ENCODE data around the gene PDF.
"Not testable (repeated sequence)": the region's sequence is repeated elsewhere in the genome, so short reads cannot be mapped to it uniquely, and the experiment has no call there.

PDF gene

GRCh38 chr16:69301861-69302260 is 28.5 kb downstream of the PDF start:
- Histone ChIP-seq H3K4me2 (ENCODE audit: low read length, poor library complexity, severe bottlenecking) (no peak overlapping the region), H3K27me3 (ENCODE audit: control insufficient read depth in 1 of 2, insufficient read depth in 1 of 2, low read length in 2 of 2) (no peaks in the 10 kb centered on the region), H2BK5ac (ENCODE audit: low read depth, low read length, poor library complexity, severe bottlenecking) (no peak overlapping the region), H3K27ac (ENCODE audit: low read length, poor library complexity, severe bottlenecking) (no peak overlapping the region), H2AFZ (ENCODE audit: low read depth, low read length) (no peak overlapping the region), H3K79me1 (replicated peaks; ENCODE audit: low read length, poor library complexity, severe bottlenecking) (peaks cover 2% of the 10 kb centered on the region), H3K4ac (ENCODE audit: low read depth in 1 of 2, low read length in 2 of 2) (no peak overlapping the region), H2AK5ac (ENCODE audit: low read length, severe bottlenecking) (no peak overlapping the region), H3K14ac (ENCODE audit: low read length in 2 of 2) (no peak overlapping the region), H3K36me3 (ENCODE audit: control insufficient read depth in 1 of 2, insufficient read depth in 2 of 2, low read depth in 1 of 2, low read length in 2 of 2) (peaks cover 15 to 69% of the 10 kb centered on the region in 2 experiments), H2BK120ac (ENCODE audit: low read depth, low read length) (no peak overlapping the region), H3K18ac (ENCODE audit: low read depth in 1 of 2, low read length in 2 of 2) (no peak overlapping the region), H3K4me3 (ENCODE audit: insufficient read depth in 1 of 2, low read depth in 1 of 2, low read length in 2 of 2) (no peak overlapping the region), H3K23ac (ENCODE audit: low read length in 2 of 2) (no peak overlapping the region), H4K91ac (ENCODE audit: low read length) (no peak overlapping the region), H2BK12ac (ENCODE audit: low read length in 2 of 2) (no peak overlapping the region), H4K8ac (ENCODE audit: low read length) (no peak overlapping the region), H3K9ac (ENCODE audit: low read length) (no peak overlapping the region), H3K9me3 (ENCODE audit: control insufficient read depth, low read length) (no peaks in the 10 kb centered on the region), H2BK15ac (ENCODE audit: low read depth, poor library complexity, severe bottlenecking) (no peak overlapping the region), H3K4me1 (ENCODE audit: control insufficient read depth, insufficient read depth, low read depth, low read length) (peaks cover 4% of the 10 kb centered on the region)
- no peak for DNase-seq
- 96% methylated on average over 4 of the region's 4 CpGs for WGBS

GRCh38 chr16:69301187-69301586 is 29.2 kb downstream of the PDF start:
- Histone ChIP-seq H2BK5ac (ENCODE audit: low read depth, low read length, poor library complexity, severe bottlenecking) (no peak overlapping the region), H2AFZ (ENCODE audit: low read depth, low read length) (no peak overlapping the region), H3K4me1 (ENCODE audit: control insufficient read depth, insufficient read depth, low read depth, low read length) (peaks cover 4% of the 10 kb centered on the region), H3K4ac (ENCODE audit: low read depth in 1 of 2, low read length in 2 of 2) (no peak overlapping the region), H4K91ac (ENCODE audit: low read length) (no peak overlapping the region), H3K27ac (ENCODE audit: low read length, poor library complexity, severe bottlenecking) (no peak overlapping the region), H3K9me3 (ENCODE audit: control insufficient read depth, low read length) (no peaks in the 10 kb centered on the region), H3K4me2 (ENCODE audit: low read length, poor library complexity, severe bottlenecking) (no peak overlapping the region), H3K4me3 (ENCODE audit: insufficient read depth in 1 of 2, low read depth in 1 of 2, low read length in 2 of 2) (no peak overlapping the region), H3K18ac (ENCODE audit: low read depth in 1 of 2, low read length in 2 of 2) (no peak overlapping the region), H2BK15ac (ENCODE audit: low read depth, poor library complexity, severe bottlenecking) (no peak overlapping the region), H3K27me3 (ENCODE audit: control insufficient read depth in 1 of 2, insufficient read depth in 1 of 2, low read length in 2 of 2) (no peaks in the 10 kb centered on the region), H3K79me1 (replicated peaks; ENCODE audit: low read length, poor library complexity, severe bottlenecking) (peaks cover 2% of the 10 kb centered on the region), H4K8ac (ENCODE audit: low read length) (no peak overlapping the region), H3K9ac (ENCODE audit: low read length) (no peak overlapping the region), H3K23ac (ENCODE audit: low read length in 2 of 2) (no peak overlapping the region), H3K36me3 (ENCODE audit: control insufficient read depth in 1 of 2, insufficient read depth in 2 of 2, low read depth in 1 of 2, low read length in 2 of 2) (peaks cover 15 to 68% of the 10 kb centered on the region in 2 experiments), H2BK12ac (ENCODE audit: low read length in 2 of 2) (no peak overlapping the region), H2BK120ac (ENCODE audit: low read depth, low read length) (no peak overlapping the region), H2AK5ac (ENCODE audit: low read length, severe bottlenecking) (no peak overlapping the region), H3K14ac (ENCODE audit: low read length in 2 of 2) (no peak overlapping the region)
- 100% methylated on average over 1 of the region's 1 CpG for WGBS
- no peak for DNase-seq

- 96% methylated on average over 2 of the region's 4 CpGs for WGBS
Measured at GRCh38 chr16:69298261-69298660, 32.1 kb downstream of the PDF start.

GRCh38 chr16:69296771-69297170 is 33.6 kb downstream of the PDF start:
- H2AFZ ChIP-seq (ENCODE audit: low read depth, low read length); H3K27me3 ChIP-seq (ENCODE audit: control insufficient read depth in 1 of 2, insufficient read depth in 1 of 2, low read length in 2 of 2); DNase-seq; H2BK15ac ChIP-seq (ENCODE audit: low read depth, poor library complexity, severe bottlenecking); H3K79me1 ChIP-seq (replicated peaks; ENCODE audit: low read length, poor library complexity, severe bottlenecking); H3K14ac ChIP-seq (ENCODE audit: low read length in 2 of 2); H3K9me3 ChIP-seq (ENCODE audit: control insufficient read depth, low read length); H3K4me1 ChIP-seq (ENCODE audit: control insufficient read depth, insufficient read depth, low read depth, low read length); H2BK120ac ChIP-seq (ENCODE audit: low read depth, low read length); H2BK12ac ChIP-seq (ENCODE audit: low read length in 2 of 2); H3K4ac ChIP-seq (ENCODE audit: low read depth in 1 of 2, low read length in 2 of 2); H3K4me3 ChIP-seq (ENCODE audit: insufficient read depth in 1 of 2, low read depth in 1 of 2, low read length in 2 of 2); H3K4me2 ChIP-seq (ENCODE audit: low read length, poor library complexity, severe bottlenecking); H3K18ac ChIP-seq (ENCODE audit: low read depth in 1 of 2, low read length in 2 of 2); H4K8ac ChIP-seq (ENCODE audit: low read length); H3K23ac ChIP-seq (ENCODE audit: low read length in 2 of 2); H3K27ac ChIP-seq (ENCODE audit: low read length, poor library complexity, severe bottlenecking); H3K9ac ChIP-seq (ENCODE audit: low read length); H4K91ac ChIP-seq (ENCODE audit: low read length); H2BK5ac ChIP-seq (ENCODE audit: low read depth, low read length, poor library complexity, severe bottlenecking); H2AK5ac ChIP-seq (ENCODE audit: low read length, severe bottlenecking): not testable (repeated sequence)
- peaks cover 13 to 36% of the 10 kb centered on the region in 2 experiments for H3K36me3 ChIP-seq (ENCODE audit: control insufficient read depth in 1 of 2, insufficient read depth in 2 of 2, low read depth in 1 of 2, low read length in 2 of 2)
- WGBS: 97% methylated on average over 6 of the region's 7 CpGs

More at GRCh38 chr16:69298261-69298660, 32.1 kb downstream of the PDF start:
- Histone ChIP-seq H3K4me1 (ENCODE audit: control insufficient read depth, insufficient read depth, low read depth, low read length) (peaks cover 5% of the 10 kb centered on the region), H3K4ac (ENCODE audit: low read depth in 1 of 2, low read length in 2 of 2) (no peak overlapping the region), H3K27ac (ENCODE audit: low read length, poor library complexity, severe bottlenecking) (no peak overlapping the region), H3K4me2 (ENCODE audit: low read length, poor library complexity, severe bottlenecking) (no peak overlapping the region), H2BK15ac (ENCODE audit: low read depth, poor library complexity, severe bottlenecking) (no peak overlapping the region), H3K23ac (ENCODE audit: low read length in 2 of 2) (no peak overlapping the region), H3K14ac (ENCODE audit: low read length in 2 of 2) (no peak overlapping the region), H2AFZ (ENCODE audit: low read depth, low read length) (no peak overlapping the region), H3K79me1 (replicated peaks; ENCODE audit: low read length, poor library complexity, severe bottlenecking) (peaks cover 2% of the 10 kb centered on the region), H3K18ac (ENCODE audit: low read depth in 1 of 2, low read length in 2 of 2) (no peak overlapping the region), H4K8ac (ENCODE audit: low read length) (no peak overlapping the region), H3K27me3 (ENCODE audit: control insufficient read depth in 1 of 2, insufficient read depth in 1 of 2, low read length in 2 of 2) (no peaks in the 10 kb centered on the region), H2BK5ac (ENCODE audit: low read depth, low read length, poor library complexity, severe bottlenecking) (no peak overlapping the region), H3K36me3 (ENCODE audit: control insufficient read depth in 1 of 2, insufficient read depth in 2 of 2, low read depth in 1 of 2, low read length in 2 of 2) (peaks cover 15 to 49% of the 10 kb centered on the region in 2 experiments), H3K9ac (ENCODE audit: low read length) (no peak overlapping the region), H2BK120ac (ENCODE audit: low read depth, low read length) (no peak overlapping the region), H4K91ac (ENCODE audit: low read length) (no peak overlapping the region), H3K9me3 (ENCODE audit: control insufficient read depth, low read length) (no peaks in the 10 kb centered on the region), H2BK12ac (ENCODE audit: low read length in 2 of 2) (no peak overlapping the region), H2AK5ac (ENCODE audit: low read length, severe bottlenecking) (no peak overlapping the region), H3K4me3 (ENCODE audit: insufficient read depth in 1 of 2, low read depth in 1 of 2, low read length in 2 of 2) (no peak overlapping the region)
- no peak for DNase-seq
